GM23248 (cell line): Measurements from ENCODE around the gene HMCN1.

ENCODE experiments used
- EZH2 ChIP-seq: fragments of 200-600 bp; sonication (generic); IDR thresholded peaks from 2 replicates; pipeline ENCODE4 v1.6.1; 2018; ENCODE audit warnings: antibody characterized with exemption, mild to moderate bottlenecking; ENCODE audit not compliant: insufficient read depth, poor library complexity, severe bottlenecking
- EZH2phosphoT487 ChIP-seq: fragments of 200-600 bp; sonication (generic); IDR thresholded peaks from 2 replicates; pipeline ENCODE4 v1.6.1; 2018; ENCODE audit warnings: antibody characterized with exemption, moderate library complexity, mild to moderate bottlenecking, low read depth; ENCODE audit not compliant: insufficient read depth

- TF ChIP-seq EZH2 (no peak), EZH2phosphoT487 (no peak)
Measured at GRCh38 chr1:185961664-185962063, 227.5 kb downstream of the HMCN1 start.
